H9 (cell line): Measurements from ENCODE around the gene SPATA46. TPM values are rescaled to one million over a fixed set of nuclear protein-coding genes. Genes with fewer than 3 reads are reported as not detected.
"Not testable (repeated sequence)": the region's sequence is repeated elsewhere in the genome, so short reads cannot be mapped to it uniquely, and the experiment has no call there.

Experiments used
- DNase-seq: peaks from one replicate; pipeline ENCODE4 v3.0.0-alpha.2; 2017
- H2AFZ ChIP-seq: one replicate; pipeline ENCODE4 v1.6.1; 2013; ENCODE audit warnings: mild to moderate bottlenecking, low read length, control low read depth, moderate library complexity
- H2AK5ac ChIP-seq: 2 replicates; pipeline ENCODE4 v1.6.1; 2013; ENCODE audit warnings: low read length, control low read depth, mixed read lengths; ENCODE audit not compliant: insufficient read length
- H2BK120ac ChIP-seq: one replicate; pipeline ENCODE4 v1.6.1; 2013; ENCODE audit warnings: low read depth, mild to moderate bottlenecking, low read length, control low read depth, inconsistent platforms; ENCODE audit not compliant: poor library complexity, severe bottlenecking
- H2BK12ac ChIP-seq: 2 replicates; pipeline ENCODE4 v1.6.1; 2013; ENCODE audit warnings: low read length, control low read depth, mixed read lengths, low read depth; ENCODE audit not compliant: insufficient read length
- H2BK15ac ChIP-seq: 2 replicates; pipeline ENCODE4 v1.6.1; 2013; ENCODE audit warnings: low read depth, low read length, control low read depth
- H2BK20ac ChIP-seq: one replicate; pipeline ENCODE4 v1.6.1; 2013; ENCODE audit warnings: low read depth, mild to moderate bottlenecking, low read length, control low read depth, inconsistent platforms; ENCODE audit not compliant: poor library complexity, severe bottlenecking
- H2BK5ac ChIP-seq: 2 replicates; pipeline ENCODE4 v1.6.1; 2013; ENCODE audit warnings: low read length, control low read depth, mixed read lengths; ENCODE audit not compliant: insufficient read length
- H3K14ac ChIP-seq: 2 replicates; pipeline ENCODE4 v1.6.1; 2013; ENCODE audit warnings: low read length, control low read depth; ENCODE audit not compliant: insufficient read depth
- H3K18ac ChIP-seq: 2 replicates; pipeline ENCODE4 v1.6.1; 2013; ENCODE audit warnings: low read depth, mild to moderate bottlenecking, mixed read lengths, low read length, control low read depth; ENCODE audit not compliant: insufficient read length
- H3K23ac ChIP-seq: 2 replicates; pipeline ENCODE4 v1.6.1; 2013; ENCODE audit warnings: low read length, control low read depth, mixed read lengths, low read depth; ENCODE audit not compliant: insufficient read length
- H3K23me2 ChIP-seq: 2 replicates; pipeline ENCODE4 v1.6.1; 2013; ENCODE audit warnings: low read depth, mild to moderate bottlenecking, mixed read lengths, low read length, control low read depth; ENCODE audit not compliant: insufficient read length, poor library complexity, severe bottlenecking
- H3K27ac ChIP-seq: 2 replicates; pipeline ENCODE4 v1.5.1; 2013; ENCODE audit warnings: low read length, control low read depth, mixed read lengths, low read depth; ENCODE audit not compliant: insufficient read length
- H3K27me3 ChIP-seq: 2 replicates; pipeline ENCODE4 v1.6.1; 2013; ENCODE audit warnings: low read length, control low read depth, inconsistent platforms; ENCODE audit not compliant: insufficient read depth
- H3K4ac ChIP-seq: 2 replicates; pipeline ENCODE4 v1.6.1; 2013; ENCODE audit warnings: low read depth, mild to moderate bottlenecking, control low read depth, inconsistent platforms, low read length, moderate library complexity
- H3K4me1 ChIP-seq: 2 replicates; pipeline ENCODE4 v1.6.1; 2013; ENCODE audit warnings: low read length, control low read depth, inconsistent platforms; ENCODE audit not compliant: insufficient read depth
- H3K4me2 ChIP-seq: 2 replicates; pipeline ENCODE4 v1.6.1; 2013; ENCODE audit warnings: low read length, control low read depth, mixed read lengths; ENCODE audit not compliant: insufficient read length, insufficient read depth
- H3K56ac ChIP-seq: 2 replicates; pipeline ENCODE4 v1.6.1; 2013; ENCODE audit warnings: low read depth, mild to moderate bottlenecking, mixed read lengths, low read length, control low read depth; ENCODE audit not compliant: insufficient read length
- H3K79me1 ChIP-seq: 2 replicates; pipeline ENCODE4 v1.6.1; 2013; ENCODE audit warnings: low read depth, mild to moderate bottlenecking, moderate library complexity, low read length, control low read depth, inconsistent platforms; ENCODE audit not compliant: insufficient read depth, poor library complexity, severe bottlenecking
- H3K79me2 ChIP-seq: 2 replicates; pipeline ENCODE4 v1.6.1; 2013; ENCODE audit warnings: low read length, control low read depth, inconsistent platforms; ENCODE audit not compliant: insufficient read depth
- H3K9ac ChIP-seq: 2 replicates; pipeline ENCODE4 v1.6.1; 2013; ENCODE audit warnings: low read length, control low read depth, mixed read lengths; ENCODE audit not compliant: insufficient read length; ENCODE audit errors: extremely low read depth
- H3K9me3 ChIP-seq: one replicate; pipeline ENCODE4 v1.6.1; 2013; ENCODE audit warnings: low read depth, low read length, inconsistent platforms; ENCODE audit not compliant: control insufficient read depth
- H3T11ph ChIP-seq: one replicate; pipeline ENCODE4 v1.6.1; 2013; ENCODE audit warnings: mild to moderate bottlenecking, low read length, control low read depth, inconsistent platforms
- H4K20me1 ChIP-seq: one replicate; pipeline ENCODE4 v1.6.1; 2013; ENCODE audit not compliant: control insufficient read depth, insufficient read length, insufficient read depth
- H4K5ac ChIP-seq: 2 replicates; pipeline ENCODE4 v1.6.1; 2013; ENCODE audit warnings: low read depth, mild to moderate bottlenecking, mixed read lengths, low read length, control low read depth; ENCODE audit not compliant: insufficient read length
- H4K8ac ChIP-seq: replicated peaks from 2 replicates; pipeline ENCODE4 v1.6.1; 2013; ENCODE audit warnings: low read length, control low read depth, mixed read lengths, low read depth; ENCODE audit not compliant: insufficient read length
- H4K91ac ChIP-seq: 2 replicates; pipeline ENCODE4 v1.6.1; 2013; ENCODE audit warnings: low read depth, mild to moderate bottlenecking, moderate library complexity, mixed read lengths, low read length, control low read depth; ENCODE audit not compliant: insufficient read length
- H3K27ac Mint-ChIP-seq, 3 experiments: 2 replicates in 2 of 3; 3 replicates in 1 of 3; pipeline ENCODE4 v1.8.0; 2020 to 2021; ENCODE audit warnings: mixed read lengths in 3 of 3, mild to moderate bottlenecking in 1 of 3, moderate library complexity in 1 of 3
- H3K27me3 Mint-ChIP-seq: 2 replicates; pipeline ENCODE4 v1.8.0; 2021; ENCODE audit warnings: low read depth, mild to moderate bottlenecking, moderate library complexity, mixed read lengths
- H3K36me3 Mint-ChIP-seq, 3 experiments: 2 replicates in 2 of 3; 3 replicates in 1 of 3; pipeline ENCODE4 v1.8.0; 2020 to 2021; ENCODE audit warnings: low read depth in 3 of 3, mixed read lengths in 3 of 3; ENCODE audit not compliant: insufficient read depth in 1 of 3
- H3K4me1 Mint-ChIP-seq, 2 experiments: 2 replicates each; pipeline ENCODE4 v1.8.0; 2020; ENCODE audit warnings: mixed read lengths in 2 of 2
- H3K4me3 Mint-ChIP-seq, 2 experiments: 2 replicates in 1 of 2; 3 replicates in 1 of 2; pipeline ENCODE4 v1.8.0; 2020 to 2021; ENCODE audit warnings: mild to moderate bottlenecking in 2 of 2, mixed read lengths in 2 of 2, moderate library complexity in 1 of 2
- H3K9me3 Mint-ChIP-seq, 2 experiments: 2 replicates in 1 of 2; 3 replicates in 1 of 2; pipeline ENCODE4 v1.8.0; 2020; ENCODE audit warnings: mild to moderate bottlenecking in 2 of 2, mixed read lengths in 2 of 2, moderate library complexity in 1 of 2
- CTCF ChIP-seq: fragments of 200-600 bp; sonication (generic); conservative IDR thresholded peaks from 3 replicates; pipeline ENCODE4 v1.8.0; 2021; ENCODE audit warnings: antibody characterized with exemption, mild to moderate bottlenecking
- WGBS: extraction: QIAGEN DNeasy Blood & Tissue Kit; methylation state at CpG from one replicate; pipeline ENCODE4 v1.1.7; 2013; ENCODE audit warnings: missing lambda C conversion rate, low lambda C conversion rate, mixed read lengths; ENCODE audit not compliant: insufficient read length; ENCODE audit errors: extremely low coverage; 5-methylcytosine and 5-hydroxymethylcytosine counted together
- total RNA-seq: library from RNA; stranded (reverse); gene quantifications from 2 replicates; pipeline ENCODE4 v1.2.1, GENCODE V29; 2021

SPATA46 gene
- total RNA-seq, 1 experiment from 2014 or later: not detected

GRCh38 chr1:162353078-162353477 lies 23.6 kb downstream of the SPATA46 start:
- H3K27ac ChIP-seq: no peak overlapping the region
- Mint-ChIP-seq H3K9me3 (no peaks in the 10 kb centered on the region), H3K36me3 (peaks cover 6 to 9% (median 7%) of the 10 kb centered on the region in 3 experiments; a peak in 5 of 7 replicates), H3K27ac (peak overlapping the region in 2 of 3 experiments; percentile 1 to 65; a peak in 3 of 7 replicates), H3K27me3 (no peaks in the 10 kb centered on the region), H3K4me1 (peaks cover 18 to 22% of the 10 kb centered on the region in 2 experiments), H3K4me3 (no peak overlapping the region)
- H3K79me2 ChIP-seq: no peaks in the 10 kb centered on the region
- H4K8ac ChIP-seq: no peak overlapping the region
- no peak overlapping the region for H2BK5ac ChIP-seq
- H3K27me3 ChIP-seq: no peaks in the 10 kb centered on the region
- no peaks in the 10 kb centered on the region for H3K23me2 ChIP-seq
- H2AK5ac ChIP-seq: no peak overlapping the region
- no peak for DNase-seq
- no peak for TF ChIP-seq CTCF
- no peaks in the 10 kb centered on the region for H4K20me1 ChIP-seq
- H3K79me1 ChIP-seq: no peaks in the 10 kb centered on the region
- H4K5ac ChIP-seq: no peak overlapping the region
- H3K18ac ChIP-seq: no peak overlapping the region
- no peak overlapping the region for H3K4me2 ChIP-seq
- no peak overlapping the region for H2BK120ac ChIP-seq
- no peak overlapping the region for H3K4ac ChIP-seq
- H3K56ac ChIP-seq: no peak overlapping the region
- H3K14ac ChIP-seq: no peak overlapping the region
- H2BK15ac ChIP-seq: no peak overlapping the region
- H2BK12ac ChIP-seq: no peak overlapping the region
- no peak overlapping the region for H3K9ac ChIP-seq
- no peak overlapping the region for H3K23ac ChIP-seq
- H2AFZ ChIP-seq: no peak overlapping the region
- no peak overlapping the region for H4K91ac ChIP-seq
- peaks cover 4% of the 10 kb centered on the region; the same call in 1 of the 2 replicates for H3K4me1 ChIP-seq
- no peak overlapping the region for H3T11ph ChIP-seq
- H2BK20ac ChIP-seq: no peak overlapping the region
- no peaks in the 10 kb centered on the region for H3K9me3 ChIP-seq
- no CpG with 5 or more reads among the region's 9 CpGs for WGBS

- H3K36me3 Mint-ChIP-seq, H3K14ac ChIP-seq, H2AK5ac ChIP-seq, H3K4me3 Mint-ChIP-seq, H2AFZ ChIP-seq, H3K9ac ChIP-seq, H2BK12ac ChIP-seq, H3K79me2 ChIP-seq, H4K20me1 ChIP-seq, H3K4ac ChIP-seq, H2BK15ac ChIP-seq, H3K9me3 Mint-ChIP-seq, H3K79me1 ChIP-seq, DNase-seq, H2BK5ac ChIP-seq, H2BK20ac ChIP-seq, H3K56ac ChIP-seq, H3K4me2 ChIP-seq, H4K91ac ChIP-seq, H3K23ac ChIP-seq, H3K23me2 ChIP-seq, H3K4me1 ChIP-seq, H3K27me3 ChIP-seq, H3K9me3 ChIP-seq, H3K27ac Mint-ChIP-seq, H3K27me3 Mint-ChIP-seq, H4K8ac ChIP-seq, H2BK120ac ChIP-seq, H4K5ac ChIP-seq, H3K27ac ChIP-seq, H3T11ph ChIP-seq, H3K18ac ChIP-seq: not testable (repeated sequence)
- H3K4me1 Mint-ChIP-seq: peaks cover 18 to 19% of the 10 kb centered on the region in 2 experiments
- no CpG with 5 or more reads among the region's 4 CpGs for WGBS
Measured at GRCh38 chr1:162351874-162352273, 24.8 kb downstream of the SPATA46 start.
